Measurements from ENCODE around the gene DNAJC5G.
"Not testable (repeated sequence)": the region's sequence is repeated elsewhere in the genome, so short reads cannot be mapped to it uniquely, and the experiment has no call there.

DNAJC5G gene

DNA sequence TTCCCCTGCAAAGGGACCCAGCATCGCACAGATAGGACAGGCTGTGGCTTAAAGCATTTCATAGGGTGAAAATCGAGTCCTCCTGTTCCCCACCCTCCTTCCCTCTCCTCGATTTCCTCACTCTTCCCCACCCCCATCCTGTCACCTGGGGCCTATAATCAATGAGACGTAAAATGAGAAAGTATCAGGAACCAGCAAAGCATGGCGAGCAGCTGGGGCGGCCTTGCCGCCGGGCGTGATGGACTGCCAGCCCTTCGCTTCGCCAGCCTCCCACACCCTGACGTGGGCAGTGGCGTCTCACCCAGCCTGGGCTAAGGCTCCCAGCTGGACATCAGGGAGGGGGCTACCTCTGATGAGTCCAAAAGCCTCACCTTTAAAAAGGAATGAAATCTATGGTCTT is 23.5 kb upstream of the DNAJC5G start:
- peak; percentile 35 for DNase-seq

DNA sequence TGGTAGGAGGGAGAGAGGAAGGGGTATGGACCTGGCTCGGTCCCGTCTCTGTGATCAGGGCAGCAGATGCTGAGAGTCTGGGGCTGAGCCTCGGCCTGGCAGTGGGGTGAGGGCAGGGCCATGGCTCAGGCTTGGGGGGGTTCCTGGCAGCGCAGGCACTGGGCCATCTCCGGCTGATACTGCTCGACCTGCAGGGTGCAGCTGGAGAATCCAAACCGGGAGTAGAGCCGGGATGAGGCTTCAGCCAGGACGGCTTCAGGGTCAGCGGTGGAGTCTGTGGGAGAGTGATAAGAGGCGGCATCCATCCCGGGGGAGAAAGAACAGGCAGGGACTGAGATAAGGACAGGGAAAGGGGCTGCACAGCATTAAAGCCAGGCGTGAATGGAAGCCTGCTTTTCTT is 20.0 kb upstream of the DNAJC5G start:
- DNase-seq, result no peak

DNA sequence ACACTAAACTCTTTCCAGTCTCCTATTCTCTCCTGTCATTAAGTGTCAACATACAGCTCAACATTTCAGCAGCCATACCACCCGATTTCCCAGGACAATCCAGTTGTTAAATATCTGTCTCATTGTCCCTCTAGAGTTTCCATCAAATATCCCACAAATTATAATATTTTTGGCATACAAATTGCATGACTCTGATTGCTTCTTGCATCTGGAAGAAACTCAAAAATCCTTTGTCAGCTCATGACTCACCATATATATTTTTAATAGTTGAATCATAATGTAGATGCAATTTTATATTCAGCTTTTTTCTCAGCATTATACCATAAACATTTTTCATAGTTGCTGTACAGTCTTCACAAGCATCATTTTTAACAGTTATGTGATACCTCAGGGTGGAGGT is 19.6 kb upstream of the DNAJC5G start:
- no peak for DNase-seq

DNA sequence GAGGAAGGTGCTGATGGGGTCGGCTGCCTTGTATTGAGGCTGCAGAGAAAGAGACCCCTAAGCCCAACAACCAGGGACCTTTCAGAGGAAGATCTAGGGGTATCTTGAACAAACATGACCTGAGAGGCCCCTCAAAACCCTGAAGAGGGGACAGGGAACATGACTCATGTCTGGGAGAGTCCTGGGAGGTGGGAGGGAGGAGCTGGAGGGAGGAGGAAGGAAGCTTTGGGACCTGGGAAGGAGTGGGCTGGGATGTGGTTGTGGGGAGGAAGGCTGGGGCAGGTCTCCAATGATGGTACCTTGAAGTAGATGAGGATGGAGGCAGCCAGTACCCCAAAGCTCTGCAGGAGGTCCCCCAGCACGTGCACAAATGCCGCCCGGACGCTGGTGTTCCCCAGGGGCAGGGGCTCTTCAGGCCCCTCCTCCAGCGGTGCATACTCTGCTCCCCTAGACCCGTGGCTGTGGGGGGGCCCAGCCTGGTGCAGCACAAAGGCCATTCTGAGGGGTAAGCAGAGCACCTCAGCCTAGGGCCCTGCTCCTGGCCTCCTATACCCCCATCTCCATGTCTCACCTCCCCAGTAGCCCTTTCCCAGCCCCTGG is 18.3 kb upstream of the DNAJC5G start:
- no peak for DNase-seq

DNA sequence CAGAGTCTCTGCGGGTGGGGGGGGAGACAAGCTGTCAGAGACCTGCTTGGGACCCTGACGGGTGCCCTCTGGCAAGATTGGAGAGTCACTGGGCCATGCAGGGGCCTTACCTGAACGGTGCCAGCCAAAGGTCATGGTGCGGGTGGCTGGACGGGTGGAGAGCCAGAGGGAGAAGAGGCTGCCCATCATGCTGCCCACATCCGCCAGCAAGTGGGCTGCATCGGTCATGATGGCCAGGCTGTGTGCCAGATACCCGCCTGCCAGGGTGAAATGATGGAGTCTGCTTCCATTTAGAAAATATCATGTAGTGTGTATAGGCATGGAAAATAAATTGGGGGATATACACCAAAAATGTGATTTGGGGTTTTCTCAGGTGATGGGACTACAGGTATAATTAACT is 17.2 kb upstream of the DNAJC5G start:
- no peak for DNase-seq

DNA sequence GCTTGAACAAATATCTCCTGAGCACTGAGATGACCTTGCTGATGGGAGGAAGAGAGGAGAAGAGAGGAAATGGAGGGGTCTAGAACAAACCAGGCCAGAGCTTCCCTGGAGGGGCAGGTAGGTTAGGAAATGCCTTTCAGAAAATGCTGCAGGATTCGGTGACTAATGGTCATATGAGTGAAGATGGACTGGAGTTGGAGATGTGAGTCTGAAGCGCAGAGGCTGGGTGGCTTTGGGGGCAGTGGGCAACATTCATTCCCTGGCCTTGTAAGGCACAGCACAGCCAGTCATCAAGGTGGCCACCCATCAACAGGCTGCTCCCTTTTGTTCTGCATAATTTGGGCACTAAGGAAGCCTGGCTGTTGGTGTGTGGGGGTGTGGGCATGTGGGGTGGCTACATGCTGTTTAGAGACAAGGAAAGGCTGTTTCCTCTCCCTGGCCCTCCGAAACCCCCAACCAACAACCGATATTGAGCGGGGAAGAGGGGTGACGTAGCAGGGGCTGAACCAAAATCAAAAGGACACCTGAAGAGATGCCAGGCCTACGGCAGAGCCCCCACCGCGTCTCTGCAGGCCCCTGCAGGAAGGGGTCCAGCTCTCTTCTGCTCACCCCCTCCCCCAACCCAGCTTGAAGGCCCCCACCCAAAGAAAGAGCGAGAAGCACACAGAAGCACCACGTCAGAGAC is 13.8 kb upstream of the DNAJC5G start:
- no peak for DNase-seq

DNA sequence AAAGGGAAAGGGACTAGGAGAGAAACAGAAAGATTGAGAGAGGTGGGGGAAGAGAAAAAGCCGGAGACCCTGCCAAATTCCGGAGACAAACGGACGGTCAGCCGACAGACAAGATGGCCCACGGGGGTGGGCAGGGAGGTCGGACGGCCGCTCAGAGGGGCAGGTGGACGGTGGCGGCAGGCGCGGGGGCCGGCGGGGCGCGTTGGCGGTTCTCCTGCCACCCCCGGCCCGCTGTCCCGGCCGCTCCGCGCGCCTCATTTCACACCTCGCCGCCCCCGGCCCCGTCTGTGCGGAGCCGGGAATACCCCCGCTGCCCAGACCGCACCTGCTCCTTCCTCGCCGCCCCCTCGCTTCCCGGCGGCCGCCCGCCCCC is 13.3 kb upstream of the DNAJC5G start:
- no peak for DNase-seq

DNA sequence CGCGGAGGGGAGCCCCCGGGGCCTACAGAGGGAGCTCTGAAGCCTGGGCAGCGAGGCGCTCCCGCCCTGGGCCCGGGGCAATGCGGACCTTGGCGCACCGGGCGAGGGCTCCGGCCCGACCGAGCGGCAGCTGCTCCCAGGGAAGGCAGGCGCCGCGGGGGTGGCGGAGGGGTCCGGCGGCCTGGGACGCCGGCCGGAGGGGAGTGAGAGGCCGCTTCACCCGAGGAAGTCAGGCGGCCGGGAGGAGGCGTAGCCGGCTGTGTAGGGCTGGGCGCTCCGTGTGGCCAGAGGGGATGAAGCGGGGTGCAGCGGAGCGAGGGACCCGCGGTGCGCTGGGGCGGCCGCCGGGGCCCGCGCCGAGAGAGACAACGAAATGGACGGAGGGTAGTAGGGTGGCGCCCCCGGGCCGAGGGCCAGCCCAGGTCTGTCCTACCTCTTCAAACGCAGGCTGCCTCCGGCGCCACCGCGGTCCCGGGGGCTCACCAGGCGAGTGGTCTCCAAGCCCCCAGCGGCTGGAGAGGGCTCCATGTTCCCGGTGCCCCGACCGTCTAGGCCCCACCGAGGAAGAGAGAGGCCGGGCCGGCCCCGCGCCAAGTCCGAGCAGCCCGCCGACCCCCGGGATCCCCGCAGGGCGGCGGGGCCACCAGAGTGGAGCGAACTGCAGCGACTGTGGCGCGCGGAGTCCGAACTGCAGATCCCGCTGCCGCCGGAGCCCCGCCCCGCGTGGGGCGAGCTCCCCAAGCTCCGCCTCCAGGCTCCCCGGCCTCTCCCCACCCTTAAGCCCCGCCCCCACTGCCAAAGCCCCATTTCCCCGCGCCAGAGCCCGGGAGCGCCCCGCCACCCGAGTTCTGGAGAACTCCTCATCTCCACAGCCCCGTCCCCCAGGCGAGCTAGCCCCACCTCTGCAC is 12.6 kb upstream of the DNAJC5G start, which contains the start of gene SLC30A3:
Gene SLC30A3, minus strand, starts transcription at position 669 of the 908 bp plus-strand sequence. Its CDS starts 141 bp downstream, at position 528.
- DNase-seq, result peak; percentile 84

DNA sequence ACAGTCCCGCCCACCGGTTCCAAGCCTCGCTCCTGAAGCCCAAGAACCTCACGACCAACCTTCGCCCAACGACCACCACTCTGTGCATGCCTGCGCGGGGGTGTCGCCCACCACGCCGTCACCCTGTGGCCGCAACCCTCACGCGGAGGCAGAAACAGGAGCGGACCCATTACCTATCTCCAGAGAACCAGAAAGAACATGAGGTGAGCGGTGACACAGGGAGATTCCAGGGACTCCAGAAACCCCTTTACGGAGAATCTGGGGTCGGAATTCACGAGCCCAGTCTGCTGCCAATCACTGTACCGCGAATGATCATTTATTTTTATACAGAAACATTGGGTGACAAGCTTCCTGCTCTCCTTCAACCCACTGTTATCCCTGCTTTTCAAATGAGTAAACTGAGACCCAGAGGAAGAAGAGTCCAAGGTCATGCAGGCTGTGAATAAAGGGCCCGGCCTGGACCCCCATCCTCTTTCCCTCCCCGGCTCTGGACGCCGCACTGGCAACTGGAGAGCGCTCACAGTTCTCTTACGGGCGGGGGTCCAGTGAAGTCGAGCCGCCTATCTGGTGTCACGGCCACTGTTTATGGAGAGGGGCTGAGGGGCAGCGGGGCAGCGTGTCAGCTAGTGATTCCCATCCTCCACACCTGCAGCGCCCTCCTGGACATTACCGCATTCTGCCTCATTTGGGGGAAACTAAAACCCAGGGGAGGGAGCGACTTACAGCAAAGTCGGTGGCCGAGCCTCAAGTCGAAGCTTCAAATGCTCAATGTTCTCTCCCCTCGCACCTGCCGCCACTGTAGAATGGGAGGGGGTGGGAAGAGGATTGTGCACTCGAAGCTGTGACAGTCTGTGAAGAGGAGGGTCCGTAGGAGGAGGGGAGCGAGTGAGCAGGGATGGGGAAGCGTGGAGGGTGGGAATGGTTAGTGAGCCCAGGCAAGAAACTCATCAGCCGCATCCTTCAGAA is 11.7 kb upstream of the DNAJC5G start:
- peak; percentile 55 for DNase-seq

DNA sequence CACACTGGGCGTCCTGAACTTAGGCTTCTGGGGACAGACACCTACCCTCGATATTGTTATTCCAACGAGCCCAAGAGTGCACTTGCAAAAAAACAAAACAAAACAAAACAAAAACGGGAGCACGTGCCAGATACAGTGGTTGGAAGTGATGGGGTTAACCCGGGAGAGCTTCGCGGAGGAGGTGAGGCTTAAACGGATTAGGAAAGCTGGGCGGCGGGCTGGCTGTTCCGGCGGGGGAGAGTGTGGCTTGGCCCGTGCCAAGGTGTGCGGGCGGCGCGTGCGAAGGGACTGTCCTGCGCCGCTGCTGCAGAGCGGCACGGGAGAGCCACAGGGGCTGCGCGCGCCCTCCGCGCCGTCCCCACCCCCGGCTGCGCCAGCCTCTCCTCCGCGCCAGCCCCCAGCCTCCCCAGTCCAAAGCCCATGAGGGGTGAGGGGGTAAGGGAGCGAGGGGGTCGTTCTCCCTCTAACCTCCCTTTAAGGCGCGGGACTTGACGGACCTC is 10.9 kb upstream of the DNAJC5G start:
- peak; percentile 51 for DNase-seq

DNA sequence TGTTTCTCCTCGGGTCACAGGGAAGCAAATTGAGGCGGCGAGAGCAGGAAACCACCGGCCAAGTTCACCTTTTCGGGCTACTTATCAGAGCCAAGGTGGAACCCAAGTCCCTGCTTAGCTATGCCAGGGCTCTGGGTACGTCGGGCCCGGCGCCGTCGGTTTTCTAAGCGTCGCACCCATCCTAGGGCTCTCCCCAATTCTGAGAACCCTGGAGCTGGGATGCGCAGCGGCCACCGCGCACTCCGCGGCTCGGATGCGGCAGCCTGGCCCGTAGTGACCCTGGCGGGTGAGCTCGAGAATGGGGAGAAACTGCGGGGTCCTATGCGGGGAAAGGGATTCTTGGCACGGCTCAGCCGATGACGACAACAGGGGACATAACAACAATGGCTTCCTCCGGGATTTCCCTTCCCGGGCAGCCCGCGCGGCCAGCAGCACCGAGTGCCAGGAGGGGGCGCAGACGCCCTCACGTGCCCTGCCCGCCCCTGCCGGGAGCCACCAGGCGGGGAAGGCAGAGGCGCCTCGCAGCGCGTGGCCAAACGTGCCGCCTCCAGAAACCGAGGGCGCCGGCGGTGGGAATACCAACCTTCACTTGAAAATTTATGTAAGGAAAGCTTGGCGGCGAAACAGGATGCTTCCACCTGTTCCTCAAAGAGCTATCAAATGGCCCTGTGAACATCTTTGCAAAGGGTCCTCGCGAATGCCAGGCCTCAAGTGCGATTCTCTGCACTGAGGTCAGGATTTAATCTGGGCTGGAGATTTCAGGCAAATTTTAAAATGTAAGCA is 10.3 kb upstream of the DNAJC5G start:
- DNase-seq, result peak; percentile 81

DNA sequence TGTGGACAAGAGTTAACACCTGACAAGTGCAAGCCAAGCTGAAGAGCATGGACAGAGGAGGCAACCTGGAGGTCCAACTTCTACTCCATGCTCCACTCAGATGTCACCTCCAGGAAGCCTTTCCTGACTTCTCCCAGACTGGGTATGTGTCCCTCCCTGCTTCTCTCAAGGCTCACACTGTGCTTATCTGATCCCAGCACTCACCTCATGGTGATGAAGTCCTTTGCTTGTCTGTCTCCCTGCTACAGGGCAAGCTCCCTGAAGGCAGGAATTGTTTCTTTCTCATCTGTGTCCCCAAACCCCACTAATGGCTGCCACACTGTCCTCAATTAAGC is 9.7 kb upstream of the DNAJC5G start:
- DNase-seq, result no peak

DNA sequence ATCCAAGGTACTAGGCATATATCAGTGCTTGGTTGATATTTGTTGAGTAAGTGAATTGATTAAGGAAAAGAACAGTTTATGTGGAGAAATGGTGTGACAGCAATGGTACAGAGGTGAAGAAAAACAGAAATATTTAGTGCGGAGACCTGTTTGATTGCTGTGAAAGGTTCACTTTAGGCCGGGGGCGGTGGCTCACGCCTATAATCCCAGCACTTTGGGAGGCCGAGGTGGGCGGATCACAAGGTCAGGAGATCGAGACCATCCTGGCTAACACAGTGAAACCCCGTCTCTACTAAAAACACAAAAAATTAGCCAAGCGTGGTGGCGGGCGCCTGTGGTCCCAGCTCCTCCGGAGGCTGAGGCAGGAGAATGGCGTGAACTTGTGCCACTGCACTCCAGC is 6.9 kb upstream of the DNAJC5G start:
- not testable (repeated sequence) for DNase-seq

DNA sequence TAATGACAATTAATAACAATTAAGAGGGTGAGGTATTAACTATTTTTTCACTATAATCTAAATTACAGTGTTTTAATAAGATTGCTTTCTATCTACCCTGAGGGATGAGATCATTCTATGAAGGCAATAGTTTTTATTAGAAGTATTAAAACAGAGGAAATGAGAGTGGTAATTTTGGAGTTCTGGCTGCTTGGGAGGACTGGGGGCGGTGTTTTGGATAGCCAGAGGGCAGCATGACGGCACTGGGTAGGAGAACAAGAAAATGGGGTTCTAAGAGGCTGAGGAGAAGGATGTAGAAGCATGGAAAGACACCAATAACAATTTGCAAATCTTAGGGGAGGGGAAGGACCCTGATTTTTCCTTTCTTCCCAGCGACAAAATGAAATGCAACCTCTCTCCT is 5.1 kb upstream of the DNAJC5G start:
- no peak for DNase-seq

DNA sequence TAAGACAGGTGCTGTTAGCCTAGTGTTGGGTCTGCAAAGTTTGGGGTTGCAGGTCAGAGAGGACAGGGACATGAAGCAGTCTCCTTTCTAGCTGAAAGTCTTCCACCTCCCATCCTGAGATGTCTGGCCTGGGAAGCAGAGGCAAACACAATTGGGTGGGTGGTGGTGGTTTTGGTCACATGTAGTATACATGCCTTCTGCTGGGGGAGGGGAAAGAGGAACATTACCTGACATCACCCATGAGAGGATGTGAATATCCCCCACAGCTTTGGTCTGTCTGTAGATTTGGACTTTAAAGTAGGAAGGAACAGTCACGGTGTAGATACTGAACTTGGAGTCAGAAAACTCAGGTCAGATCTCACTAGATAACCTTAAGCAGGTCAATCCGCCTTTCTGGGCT is 4.6 kb upstream of the DNAJC5G start:
- DNase-seq, result no peak

DNA sequence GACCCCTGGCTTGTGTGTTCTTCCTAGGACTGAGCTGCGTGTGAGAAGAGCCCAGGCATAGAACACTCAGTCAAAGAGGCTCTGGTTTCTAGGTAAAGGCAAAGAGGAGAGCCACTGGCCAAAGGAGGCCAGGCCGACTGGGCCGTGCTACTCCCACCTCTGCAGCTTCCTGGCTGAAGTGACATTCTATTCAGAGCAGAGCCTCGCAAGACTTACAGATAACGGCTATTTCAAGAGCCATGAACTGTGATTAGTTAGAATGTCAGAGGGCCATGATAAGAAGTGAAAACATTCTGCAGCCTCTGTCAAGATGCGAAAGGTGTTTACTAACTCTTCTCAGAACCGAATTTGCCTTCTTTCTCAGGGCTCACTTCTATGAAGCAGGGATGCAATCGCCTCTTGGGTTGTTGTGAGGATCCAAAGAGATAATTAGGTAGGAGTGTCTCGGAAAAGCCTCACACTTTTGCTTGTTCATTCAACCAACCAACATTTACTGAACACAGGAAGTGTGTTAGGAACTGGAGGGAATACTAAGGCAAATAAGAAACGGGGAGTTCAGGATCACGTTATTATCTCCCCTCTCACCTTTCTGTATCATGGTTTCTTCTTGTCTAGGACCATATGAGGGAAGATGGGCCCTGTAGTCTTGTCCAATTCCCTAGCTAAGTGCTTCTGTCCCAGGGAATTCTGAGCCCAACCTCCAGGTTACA is 3.4 kb upstream of the DNAJC5G start:
- no peak for DNase-seq

DNA sequence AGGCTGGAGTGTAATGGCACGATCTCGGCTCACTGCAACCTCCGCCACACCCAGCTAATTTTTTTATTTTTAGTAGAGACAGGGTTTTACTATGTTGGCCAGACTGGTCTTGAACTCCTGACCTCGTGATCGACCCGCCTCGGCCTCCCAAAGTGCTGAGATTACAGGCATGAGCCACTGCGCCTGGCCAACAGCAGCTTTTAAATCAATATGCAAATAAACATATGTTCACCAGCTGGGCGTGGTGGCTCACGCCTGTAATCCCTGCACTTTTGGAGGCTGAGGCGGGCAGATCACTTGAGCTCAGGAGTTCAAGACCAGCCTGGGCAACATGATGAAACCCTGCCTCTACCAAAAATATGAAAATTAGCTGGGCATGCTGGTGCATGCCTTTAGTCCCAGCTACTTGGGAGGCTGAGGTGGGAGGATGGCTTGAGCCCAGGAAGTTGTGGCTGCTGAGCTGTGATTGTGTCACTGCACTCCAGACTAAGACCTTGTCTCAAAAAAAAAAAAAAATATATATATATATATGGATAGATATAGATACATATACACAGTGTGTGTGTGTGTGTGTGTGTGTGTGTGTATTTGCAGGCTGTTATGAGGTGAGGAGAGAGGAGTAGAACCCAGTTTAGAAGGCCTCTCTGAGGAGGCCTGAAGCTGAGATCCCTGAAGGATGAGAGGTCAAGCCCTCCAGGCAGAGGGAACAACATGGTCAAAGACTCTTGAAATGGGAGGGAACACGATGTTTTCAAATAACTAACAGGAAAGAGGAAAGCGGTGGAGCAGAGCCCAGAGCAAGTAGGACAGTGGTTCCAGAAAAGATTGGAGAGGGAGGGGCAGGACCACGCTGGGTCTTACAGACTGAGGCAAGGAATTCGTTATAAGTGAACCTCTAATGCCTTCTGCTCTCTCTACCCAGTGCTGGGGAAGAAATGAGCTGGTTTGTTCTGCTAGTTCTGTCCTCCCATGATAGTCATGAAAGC is 2.4 kb upstream of the DNAJC5G start:
- not testable (repeated sequence) for DNase-seq

DNA sequence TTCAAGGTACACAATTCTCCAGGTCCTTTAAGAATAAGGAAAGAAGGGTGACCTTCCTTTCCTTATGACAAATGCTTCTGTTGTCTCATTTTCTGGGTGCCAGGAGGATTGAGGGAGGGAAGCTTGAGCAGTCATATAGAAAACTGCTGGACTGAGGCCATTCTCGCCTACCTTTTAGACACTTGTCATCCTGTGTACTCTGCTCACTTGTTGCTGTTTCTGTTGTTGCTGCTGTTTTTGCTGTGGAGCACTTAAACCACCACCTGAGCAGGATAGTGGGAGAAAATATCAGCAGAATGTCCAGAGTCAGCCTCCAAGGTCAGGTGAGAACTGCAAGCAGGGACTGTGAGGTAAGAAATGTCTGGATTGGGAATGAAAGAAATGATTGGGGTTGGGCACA is 2.8 kb downstream of the DNAJC5G start:
- no peak for DNase-seq

DNA sequence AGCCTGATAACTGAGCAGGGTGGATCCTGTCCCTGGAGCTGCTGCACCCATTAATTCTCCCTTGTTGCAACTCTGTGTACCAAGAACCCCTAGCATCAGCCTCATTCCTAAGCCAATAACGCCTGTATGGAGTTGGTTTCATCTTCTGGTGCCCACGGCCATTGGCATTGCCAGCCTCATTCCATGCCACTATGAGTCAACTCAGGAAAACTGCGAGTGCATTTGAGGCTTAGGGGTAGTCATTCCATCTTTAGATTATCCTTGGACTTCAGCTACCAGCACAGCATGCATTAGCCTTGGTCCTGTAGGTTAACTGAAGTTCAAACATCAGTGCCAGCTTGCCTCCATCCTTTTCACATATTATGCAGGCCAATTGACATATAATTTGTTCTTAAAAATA is 5.6 kb downstream of the DNAJC5G start:
- no peak for DNase-seq

Data from right kidney (tissue), 1 donor.